IMR-90 (cell line): ENCODE data around the gene FBXO15. TPM values are rescaled to one million over a fixed set of nuclear protein-coding genes. Genes with fewer than 3 reads are reported as not detected.

Source experiments
- ATAC-seq: fragments of 200-7000 bp; cut with Tn5 transposase; 2 replicates; pipeline ENCODE4 v1.9.1; 2020; ENCODE audit warnings: low read depth, mild to moderate bottlenecking, moderate library complexity
- BruUV-seq: library from RNA; stranded (reverse); fragments of 400-500 nt; replicated peaks from 2 replicates; lab custom pipeline; 2021; lab: Mats Ljungman, UMichigan
- CTCF ChIA-PET: fragments of 300-600 bp; formaldehyde crosslinking; extraction: SDS; loops from one replicate; lab custom pipeline; 2021; ENCODE audit warnings: antibody characterized with exemption; lab: Yijun Ruan, JAX
- POLR2A ChIA-PET: fragments of 300-600 bp; sonication (Branson Sonifier 250); formaldehyde crosslinking; loops from one replicate; lab custom pipeline; 2022; ENCODE audit warnings: antibody characterized with exemption; ENCODE audit not compliant: unreplicated experiment; lab: Charles Lee
- DNase-seq: peaks from one replicate; pipeline ENCODE4 v3.0.0; 2013
- H2AFZ ChIP-seq: replicated peaks from 2 replicates; pipeline ENCODE3; 2013; ENCODE audit warnings: low read length, mild to moderate bottlenecking; ENCODE audit not compliant: poor library complexity
- H2AK5ac ChIP-seq: 2 replicates; pipeline ENCODE4 v1.6.1; 2013; ENCODE audit warnings: low read depth, low read length, inconsistent platforms
- H2AK9ac ChIP-seq: replicated peaks from 2 replicates; pipeline ENCODE3; 2013; ENCODE audit warnings: mild to moderate bottlenecking, low read depth, low read length, moderate library complexity; ENCODE audit not compliant: poor library complexity
- H2BK120ac ChIP-seq: 2 replicates; pipeline ENCODE4 v1.6.1; 2013; ENCODE audit warnings: low read depth, low read length, inconsistent platforms
- H2BK15ac ChIP-seq: 3 replicates; pipeline ENCODE4 v1.6.1; 2013; ENCODE audit warnings: low read depth, low read length, inconsistent platforms
- H2BK20ac ChIP-seq: 2 replicates; pipeline ENCODE4 v1.6.1; 2013; ENCODE audit warnings: low read depth, mild to moderate bottlenecking, inconsistent platforms, low read length, moderate library complexity
- H2BK5ac ChIP-seq: 2 replicates; pipeline ENCODE4 v1.6.1; 2013; ENCODE audit warnings: mild to moderate bottlenecking, low read depth, low read length, inconsistent platforms; ENCODE audit not compliant: poor library complexity, severe bottlenecking
- H3K14ac ChIP-seq: replicated peaks from 2 replicates; pipeline ENCODE4 v1.6.1; 2013; ENCODE audit warnings: low read depth, low read length, inconsistent platforms
- H3K18ac ChIP-seq: 2 replicates; pipeline ENCODE4 v1.6.1; 2013; ENCODE audit warnings: low read depth, low read length, control low read depth
- H3K23ac ChIP-seq: 2 replicates; pipeline ENCODE4 v1.6.1; 2013; ENCODE audit warnings: low read depth, low read length, inconsistent platforms
- H3K27ac ChIP-seq: 2 replicates; pipeline ENCODE4 v1.5.1; 2013; ENCODE audit warnings: mild to moderate bottlenecking, control low read depth, low read length; ENCODE audit not compliant: insufficient read depth
- H3K27me3 ChIP-seq: 2 replicates; pipeline ENCODE4 v1.6.1; 2013; ENCODE audit warnings: low read length; ENCODE audit not compliant: control insufficient read depth, insufficient read depth
- H3K36me3 ChIP-seq: 2 replicates; pipeline ENCODE4 v1.6.1; 2013; ENCODE audit warnings: low read length, mixed read lengths; ENCODE audit not compliant: control insufficient read depth, insufficient read depth
- H3K4ac ChIP-seq: 2 replicates; pipeline ENCODE4 v1.6.1; 2013; ENCODE audit warnings: low read depth, low read length, inconsistent platforms
- H3K4me1 ChIP-seq: 2 replicates; pipeline ENCODE4 v1.6.1; 2013; ENCODE audit warnings: low read length, mixed read lengths; ENCODE audit not compliant: control insufficient read depth, insufficient read depth
- H3K4me2 ChIP-seq: 2 replicates; pipeline ENCODE4 v1.6.1; 2013; ENCODE audit warnings: low read depth, mild to moderate bottlenecking, control low read depth, low read length, moderate library complexity
- H3K4me3 ChIP-seq: 2 replicates; pipeline ENCODE4 v1.5.1; 2013; ENCODE audit warnings: low read depth, mild to moderate bottlenecking, control low read depth, low read length, moderate library complexity; ENCODE audit not compliant: insufficient read depth
- H3K56ac ChIP-seq: 2 replicates; pipeline ENCODE4 v1.6.1; 2013; ENCODE audit warnings: low read length, inconsistent platforms; ENCODE audit not compliant: insufficient read depth; ENCODE audit errors: extremely low read depth
- H3K79me1 ChIP-seq, 2 experiments: 2 replicates each; pipeline ENCODE4 v1.6.1; 2013; ENCODE audit warnings: low read length in 2 of 2, inconsistent platforms in 1 of 2, low read depth in 1 of 2
- H3K9ac ChIP-seq: 2 replicates; pipeline ENCODE4 v1.6.1; 2013; ENCODE audit warnings: low read depth, low read length, control low read depth
- H3K9me1 ChIP-seq: 2 replicates; pipeline ENCODE4 v1.6.1; 2013; ENCODE audit warnings: low read length, inconsistent platforms; ENCODE audit not compliant: insufficient read depth
- H3K9me3 ChIP-seq: 2 replicates; pipeline ENCODE4 v1.6.1; 2013; ENCODE audit warnings: low read length; ENCODE audit not compliant: control insufficient read depth, insufficient read depth
- H4K20me1 ChIP-seq: 2 replicates; pipeline ENCODE4 v1.6.1; 2013; ENCODE audit warnings: low read length, inconsistent platforms; ENCODE audit not compliant: insufficient read depth
- H4K5ac ChIP-seq: 2 replicates; pipeline ENCODE4 v1.6.1; 2013; ENCODE audit warnings: mild to moderate bottlenecking, low read depth, low read length, control low read depth
- H4K8ac ChIP-seq, 2 experiments: 2 replicates each; pipeline ENCODE4 v1.6.1; 2013; ENCODE audit warnings: low read depth in 2 of 2, low read length in 2 of 2, control low read depth in 1 of 2, inconsistent platforms in 1 of 2
- H4K91ac ChIP-seq: 2 replicates; pipeline ENCODE4 v1.6.1; 2013; ENCODE audit warnings: low read depth, low read length, inconsistent platforms; ENCODE audit not compliant: insufficient read depth
- NFE2L2 ChIP-seq: fragments of 150-350 bp; IDR thresholded peaks from 2 replicates; pipeline ENCODE4 v1.6.1; 2016; ENCODE audit warnings: low read depth, mild to moderate bottlenecking, low read length
- POLR2A ChIP-seq: IDR thresholded peaks from 2 replicates; pipeline ENCODE4 v1.6.1; 2012; ENCODE audit warnings: mild to moderate bottlenecking, low read depth, low read length
- RCOR1 ChIP-seq: IDR thresholded peaks from 2 replicates; pipeline ENCODE4 v1.6.1; 2012; ENCODE audit warnings: mild to moderate bottlenecking, low read length, improper control_type of control experiment; ENCODE audit not compliant: insufficient replicate concordance
- WGBS, 2 experiments: methylation state at CpG; one replicate each; pipeline versions ENCODE4 v1.1.5 to v1.1.7; 2013; ENCODE audit warnings: missing lambda C conversion rate in 2 of 2; ENCODE audit not compliant: insufficient read length in 1 of 2; ENCODE audit errors: extremely low coverage in 2 of 2; 5-methylcytosine and 5-hydroxymethylcytosine counted together
- dilution Hi-C: fragments of 300-500 bp; cut with HindIII; formaldehyde crosslinking; loops from one replicate; pipeline ENCODE4 v1.14.3; 2018; ENCODE audit warnings: low sequenced_read_pairs; ENCODE audit not compliant: unreplicated experiment
- in situ Hi-C: fragments of 300-500 bp; cut with MboI; formaldehyde crosslinking; loops from 3 replicates; pipeline ENCODE4 v1.14.3; 2019; ENCODE audit warnings: low sequenced_read_pairs, inconsistent platforms, mixed read lengths
- intact Hi-C: fragments of 100-400 bp; cut with micrococcal nuclease; formaldehyde crosslinking; loops from 2 replicates; pipeline ENCODE4 v1.10.0; 2022
- polyA plus RNA-seq, 3 experiments: library from polyadenylated mRNA; depleted of rRNA; stranded (reverse); fragments of >200 nt; gene quantifications; 2 replicates each; pipeline ENCODE4 v1.2.3, GENCODE V29; 2012; ENCODE audit warnings: low replicate concordance in 1 of 3
- total RNA-seq: library from RNA; depleted of rRNA; stranded (reverse); fragments of >200 nt; gene quantifications from 2 replicates; pipeline ENCODE4 v1.2.3, GENCODE V29; 2012

FBXO15 gene
- total and polyA plus RNA-seq, 2 of the 4 experiments (the other 2 are of a cell fraction): 0.90 to 2.0 TPM

- no peak overlapping the region for H4K5ac ChIP-seq
- peaks cover 7% of the 10 kb centered on the region for H3K27me3 ChIP-seq
- CTCF ChIA-PET: interaction anchor here (0.6 to 0.9 kb wide), 3 partner anchors 11 to 51 kb away, joined by 3 to 6 read pairs (median 3); no protein-coding TSS in a partner anchor
- DNase-seq (no peak), ATAC-seq (no peak)
- no peak overlapping the region for H3K56ac ChIP-seq
- POLR2A ChIA-PET: no interaction called here
- H3K18ac ChIP-seq: no peak overlapping the region
- H3K9me1 ChIP-seq: no peaks in the 10 kb centered on the region
- no peaks in the 10 kb centered on the region for H3K79me1 ChIP-seq
- H3K9me3 ChIP-seq: no peaks in the 10 kb centered on the region; the same call in 1 of the 2 replicates
- no peak overlapping the region for H3K14ac ChIP-seq
- H2AK5ac ChIP-seq: no peak overlapping the region
- H3K4ac ChIP-seq: no peak overlapping the region
- no peak overlapping the region for H3K4me2 ChIP-seq
- no peaks in the 10 kb centered on the region for H3K36me3 ChIP-seq
- H3K4me3 ChIP-seq: no peak overlapping the region
- H2AK9ac ChIP-seq: no peak overlapping the region
- no peak overlapping the region for H3K23ac ChIP-seq
- H4K91ac ChIP-seq: no peak overlapping the region
- H3K9ac ChIP-seq: no peak overlapping the region
- intact Hi-C loops: loop anchor here (10.0 kb wide), 1 partner anchor 305 kb away; no protein-coding TSS in a partner anchor
- dilution Hi-C loops: no loop called here
- H2AFZ ChIP-seq: no peak overlapping the region
- in situ Hi-C loops: no loop called here
- no peak overlapping the region for H3K27ac ChIP-seq
- H2BK120ac ChIP-seq: no peak overlapping the region
- H4K8ac ChIP-seq: no peak overlapping the region
- H4K20me1 ChIP-seq: no peaks in the 10 kb centered on the region
- TF ChIP-seq NFE2L2 (no peak), POLR2A (no peak), RCOR1 (no peak)
- H2BK20ac ChIP-seq: no peak overlapping the region
- BruUV-seq: no TSS peak
- H2BK15ac ChIP-seq: no peak overlapping the region
- 52% methylated on average over 2 of the region's 4 CpGs; no CpG with 5 or more reads in 1 of the 2 experiments for WGBS, 2 experiments
- H2BK5ac ChIP-seq: no peak overlapping the region
- no peaks in the 10 kb centered on the region for H3K4me1 ChIP-seq
Observed at GRCh38 chr18:74040008-74040407, 107.6 kb downstream of the FBXO15 start.
